ENCODE measurements around the gene DHPS.
"Not testable (repeated sequence)": the region's sequence is repeated elsewhere in the genome, so short reads cannot be mapped to it uniquely, and the experiment has no call there.

The DHPS gene

DNA sequence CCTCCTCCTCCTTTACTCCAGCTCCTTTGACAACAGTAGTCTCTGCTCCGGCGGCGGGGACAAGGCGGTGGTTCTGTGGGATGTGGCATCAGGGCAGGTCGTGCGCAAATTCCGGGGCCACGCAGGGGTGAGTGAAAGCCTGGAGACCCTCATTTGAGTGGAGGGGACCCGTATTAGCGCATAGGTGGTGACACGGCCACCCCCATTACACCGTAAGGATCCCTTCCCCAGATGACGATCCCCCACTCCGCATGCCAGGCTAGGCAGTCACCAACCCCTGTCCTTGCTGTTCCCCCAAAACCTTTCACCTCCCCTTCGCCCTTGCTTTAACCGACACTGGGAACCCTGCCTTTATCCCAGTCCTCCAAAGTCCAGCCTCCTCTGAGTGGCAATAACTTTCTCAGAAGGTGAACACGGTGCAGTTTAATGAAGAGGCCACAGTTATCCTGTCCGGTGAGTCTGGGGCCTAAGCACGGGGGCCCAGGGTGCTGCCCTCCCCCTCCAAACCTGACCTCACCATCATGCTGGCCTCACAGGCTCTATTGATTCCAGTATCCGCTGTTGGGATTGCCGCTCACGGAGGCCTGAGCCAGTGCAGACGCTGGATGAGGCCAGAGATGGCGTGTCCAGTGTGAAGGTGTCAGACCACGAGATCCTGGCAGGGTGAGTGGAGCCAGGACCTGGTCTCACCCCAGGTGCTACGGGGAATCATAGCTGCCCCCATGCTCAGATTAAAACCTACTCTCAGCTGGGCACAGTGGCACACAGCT, 11.3 kb downstream of the DHPS start:
- no peak for DNase-seq

GRCh38 chr19:12669270-12670158, 12.2 kb downstream of the DHPS start:
- DNase-seq = peak; percentile 69

- no peak for DNase-seq
These were observed 12.8 kb downstream of the DHPS start for GRCh38 chr19:12668932-12669269.

GRCh38 chr19:12668346-12668745, 13.3 kb downstream of the DHPS start:
- DNase-seq = no peak

DNA sequence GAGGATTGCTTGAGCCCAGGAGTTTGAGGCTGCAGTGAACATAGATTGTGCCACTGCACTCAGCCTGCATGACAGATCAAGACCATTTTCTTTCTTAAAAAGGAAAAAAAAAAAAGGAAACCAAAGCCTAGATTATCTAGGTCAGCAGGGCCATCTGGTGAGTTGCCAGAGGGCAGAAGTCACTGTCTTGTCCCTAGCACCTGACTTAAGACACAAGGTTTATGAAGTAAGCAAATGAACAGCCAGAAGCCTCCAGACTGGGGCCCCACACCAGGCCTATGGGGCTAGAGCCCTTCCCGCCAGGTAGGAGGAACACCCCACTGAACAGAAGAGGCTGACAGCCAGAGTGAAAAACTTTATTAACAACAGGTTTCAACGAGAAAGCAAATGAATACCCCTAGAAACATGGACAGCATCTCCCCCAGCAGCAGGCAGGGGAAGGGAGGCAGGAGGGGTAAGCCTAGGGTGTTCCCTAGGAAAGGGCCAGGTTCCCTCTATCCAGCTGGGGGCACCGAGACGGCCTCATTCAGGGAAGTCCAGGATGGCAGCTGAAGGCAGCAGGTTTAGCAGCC, 13.9 kb downstream of the DHPS start:
- DNase-seq = no peak

DNA sequence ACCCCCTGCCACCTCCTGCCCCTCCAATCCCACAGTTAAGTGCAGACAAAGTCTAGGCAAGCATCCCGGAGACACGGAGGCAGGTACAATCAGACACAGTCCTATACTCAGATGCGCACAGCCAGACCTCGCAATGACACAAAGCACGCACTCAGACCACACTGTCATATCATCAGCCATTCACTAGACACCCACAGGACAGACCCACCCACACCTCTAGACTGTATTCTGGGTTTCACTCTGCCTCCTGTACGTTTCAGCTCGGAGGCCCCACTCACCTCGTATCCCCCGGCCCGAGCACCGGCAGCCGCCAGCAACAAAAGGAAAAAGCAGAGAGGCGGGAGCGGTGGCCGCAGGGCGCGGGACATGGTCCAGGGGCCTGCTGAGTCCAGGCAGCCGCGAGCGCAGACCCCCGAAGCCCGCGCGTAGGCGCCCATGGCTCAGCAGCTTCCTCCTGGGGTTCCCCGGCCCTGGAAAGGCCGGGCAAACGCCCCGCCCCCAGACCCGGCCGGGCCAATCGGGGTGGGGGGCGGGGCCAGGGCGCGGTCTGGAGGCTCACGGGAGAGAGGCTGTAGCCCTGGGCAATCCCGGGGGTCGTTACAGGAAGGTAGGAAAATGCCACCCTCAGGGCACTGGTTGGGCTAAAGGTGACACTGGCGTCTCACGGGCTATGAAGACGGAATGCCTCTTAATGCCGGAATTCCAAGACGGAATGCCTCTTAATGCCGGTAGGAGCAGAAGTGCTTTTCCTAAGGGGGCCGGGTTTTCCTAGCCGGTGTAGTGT, 15.2 kb downstream of the DHPS start, which contains the start of the genes MAN2B1 and WDR83:
TSS of gene MAN2B1 (minus strand) at position 478 of the 784 bp plus-strand sequence. CDS start at position 437, 41 bp downstream.
TSS of gene WDR83 (plus strand) at position 543 of the 784 bp plus-strand sequence. CDS start 2,984 bp downstream, outside the sequence.
- DNase-seq = peak; percentile 15

DNA sequence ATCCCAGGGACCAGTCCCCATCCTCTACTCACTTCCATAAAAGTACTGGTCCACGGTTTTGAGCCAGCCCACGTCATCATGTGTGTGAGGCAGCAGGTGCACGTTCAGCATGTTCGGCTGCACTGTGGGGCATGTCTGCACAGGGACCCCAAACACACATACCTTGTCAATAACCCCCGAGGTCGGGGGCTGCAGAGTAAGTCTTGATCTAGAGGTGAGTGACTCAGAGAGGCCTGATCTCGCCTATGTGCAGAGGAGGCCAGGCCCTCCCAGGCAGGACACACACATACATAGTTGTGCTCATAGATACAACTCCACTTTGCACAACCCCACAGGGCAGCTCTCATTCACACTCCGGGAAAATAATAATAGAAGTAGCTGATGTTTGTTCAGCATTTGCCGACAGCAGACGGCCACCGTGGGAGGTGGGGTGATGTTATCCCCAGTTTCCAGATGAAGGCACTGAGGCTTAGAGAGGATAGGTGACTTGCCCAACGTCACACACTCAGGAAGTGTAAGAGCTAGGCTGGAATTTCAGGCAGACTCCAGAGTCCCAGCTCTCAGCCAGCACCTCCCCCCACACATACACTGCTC, 15.9 kb downstream of the DHPS start:
- DNase-seq = no peak

DNA sequence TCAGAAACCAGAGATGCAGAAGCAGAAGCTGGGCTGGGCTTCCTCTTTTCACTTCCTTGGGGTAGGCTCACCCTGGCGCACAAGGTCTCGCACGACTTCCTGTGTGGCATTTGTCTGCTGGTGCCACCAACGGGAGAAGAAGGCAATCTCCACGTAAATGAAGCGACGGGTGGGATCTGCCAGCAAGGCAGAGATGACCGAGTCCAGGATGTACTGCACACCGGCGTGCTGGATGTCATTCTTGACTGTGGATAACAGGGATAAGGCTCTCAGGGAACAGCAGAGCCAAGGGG, 16.5 kb downstream of the DHPS start:
- DNase-seq = no peak

- DNase-seq = no peak
These were observed 17.0 kb downstream of the DHPS start for GRCh38 chr19:12664406-12665280.

DNA sequence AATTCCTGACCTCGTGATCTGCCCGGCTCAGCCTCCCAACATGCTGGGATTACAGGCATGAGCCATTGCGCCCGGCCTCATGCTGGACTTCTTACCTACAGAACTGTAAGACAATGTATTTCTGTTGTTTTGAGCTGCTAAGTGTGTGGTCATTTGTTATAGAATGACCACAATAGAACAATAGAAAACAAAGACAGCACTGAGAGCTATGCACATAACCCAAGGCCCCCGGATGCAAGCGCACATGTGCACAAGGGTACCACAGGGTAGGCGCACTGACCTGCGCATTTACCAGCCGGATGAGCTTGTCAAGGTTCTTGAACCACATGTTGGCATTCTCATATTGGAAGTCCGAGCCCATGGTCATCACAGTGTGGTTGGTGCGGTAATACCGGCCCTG, 20.7 kb downstream of the DHPS start:
- no peak for DNase-seq

DNA sequence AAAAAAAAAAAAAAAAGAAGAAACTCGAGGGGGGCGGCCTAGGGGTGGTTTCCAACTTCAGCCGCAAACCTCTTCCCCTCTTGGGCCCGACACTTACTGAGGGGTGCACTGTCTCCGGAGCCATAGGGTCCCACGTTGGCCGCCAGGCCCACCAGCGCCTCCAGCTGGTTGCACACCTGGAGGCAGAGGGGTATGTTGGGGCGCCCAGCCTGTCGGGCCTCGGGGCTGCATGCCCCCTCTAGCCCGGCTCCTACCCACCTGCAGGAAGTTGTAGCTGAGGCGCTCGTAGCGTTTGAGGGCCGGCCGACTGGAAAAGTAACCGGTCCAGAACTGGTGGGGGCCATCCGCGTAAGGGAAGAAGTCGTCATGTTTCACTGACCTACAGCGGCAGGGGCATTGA, 23.7 kb downstream of the DHPS start:
- no peak for DNase-seq

DNA sequence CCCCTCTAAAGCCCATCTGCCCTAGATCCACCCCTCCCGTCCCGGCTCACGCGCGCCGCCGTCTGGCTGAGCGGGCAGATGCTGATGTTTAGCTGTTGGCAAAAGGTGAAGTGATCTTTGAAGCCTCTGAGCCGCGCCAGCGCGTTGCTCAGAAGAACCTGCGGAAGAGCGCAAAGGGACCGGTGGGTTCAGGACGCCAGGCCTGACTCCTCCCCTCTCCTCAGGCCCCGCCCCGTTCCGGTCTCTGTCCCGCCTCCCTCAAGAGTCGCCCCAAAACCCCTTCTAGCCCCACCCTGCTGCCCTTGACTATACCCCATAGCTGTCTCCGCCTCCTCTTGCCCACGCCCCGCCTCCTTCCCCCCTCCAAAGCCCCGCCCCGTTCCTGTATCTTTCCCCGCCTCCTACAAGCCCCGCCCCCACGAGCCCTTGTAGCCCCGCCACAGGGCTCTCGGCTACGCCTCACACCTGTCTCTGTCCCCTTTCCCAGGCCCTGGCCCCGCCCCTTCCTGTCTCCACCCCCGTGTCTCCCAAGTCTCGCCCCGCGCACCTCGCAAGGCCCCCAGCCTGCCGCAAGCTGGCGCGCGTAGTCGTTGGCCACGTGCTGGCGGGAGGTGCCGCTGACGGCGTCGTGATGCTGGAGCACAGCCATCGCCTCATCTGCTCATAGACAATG, 24.6 kb downstream of the DHPS start:
- DNase-seq = no peak

- no peak for DNase-seq
These were observed 26.1 kb downstream of the DHPS start for GRCh38 chr19:12655546-12655945.

DNA sequence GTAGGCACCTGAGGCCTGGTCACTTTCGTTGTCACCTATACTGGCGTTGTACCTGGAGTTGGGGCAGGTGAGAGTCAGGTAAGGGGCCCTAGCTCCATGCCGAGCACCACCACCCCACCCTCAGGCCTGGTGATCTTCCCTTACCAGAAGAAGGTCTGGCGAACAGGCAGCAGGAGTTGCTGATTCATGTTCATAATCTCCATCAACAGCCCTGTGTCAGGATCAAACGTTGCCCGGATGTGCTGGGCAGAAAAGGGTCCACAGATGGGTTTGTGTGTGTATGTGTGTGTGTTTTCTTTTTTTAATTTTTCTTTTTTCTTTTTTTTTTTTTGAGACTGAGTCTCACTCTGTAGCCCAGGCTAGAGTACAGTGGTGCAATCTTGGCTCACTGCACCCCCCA, 29.5 kb downstream of the DHPS start:
- DNase-seq = no peak

DNA sequence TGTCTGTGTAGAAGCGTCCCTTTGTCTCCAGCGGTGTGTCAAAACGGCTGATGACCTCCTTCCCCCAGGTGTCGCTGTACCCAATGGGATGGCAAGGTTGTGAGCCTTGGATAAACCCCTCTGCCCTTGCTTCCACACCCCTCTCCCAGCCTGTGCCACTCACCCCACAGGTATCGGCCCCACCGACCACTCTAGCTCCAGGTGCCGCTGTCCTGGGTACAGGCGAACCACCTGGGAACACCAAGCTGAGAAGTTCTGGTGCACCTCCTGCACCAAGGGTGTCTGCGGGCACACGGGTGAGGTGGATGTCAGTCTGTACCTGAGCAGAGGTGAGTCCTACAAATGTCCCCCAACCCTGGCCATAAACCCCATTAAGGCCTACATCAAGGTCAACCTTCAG, 31.7 kb downstream of the DHPS start:
- no peak for DNase-seq

DNA sequence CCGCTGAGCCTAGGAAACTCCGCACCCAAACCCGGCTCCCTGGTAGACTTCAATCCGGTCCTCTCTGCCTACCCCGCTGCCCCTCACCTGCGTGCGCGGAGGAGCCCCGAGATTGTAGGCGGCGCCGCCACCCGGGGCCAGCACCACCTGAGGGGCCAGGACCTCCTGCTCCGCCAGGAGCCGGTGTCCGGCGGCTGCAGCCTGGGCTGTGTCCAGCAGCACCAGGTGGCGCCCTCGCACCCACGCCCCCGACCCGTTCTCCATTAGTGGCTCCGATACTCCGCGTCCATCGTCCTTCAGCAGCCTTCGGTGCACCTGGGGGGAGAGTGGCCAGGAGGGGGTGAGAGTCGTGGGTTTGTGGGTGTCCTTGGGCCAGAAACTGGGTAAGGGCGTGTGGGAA, 33.6 kb downstream of the DHPS start:
- no peak for DNase-seq

GRCh38 chr19:12647490-12648071, 34.1 kb downstream of the DHPS start:
- DNase-seq = peak; percentile 22

DNA sequence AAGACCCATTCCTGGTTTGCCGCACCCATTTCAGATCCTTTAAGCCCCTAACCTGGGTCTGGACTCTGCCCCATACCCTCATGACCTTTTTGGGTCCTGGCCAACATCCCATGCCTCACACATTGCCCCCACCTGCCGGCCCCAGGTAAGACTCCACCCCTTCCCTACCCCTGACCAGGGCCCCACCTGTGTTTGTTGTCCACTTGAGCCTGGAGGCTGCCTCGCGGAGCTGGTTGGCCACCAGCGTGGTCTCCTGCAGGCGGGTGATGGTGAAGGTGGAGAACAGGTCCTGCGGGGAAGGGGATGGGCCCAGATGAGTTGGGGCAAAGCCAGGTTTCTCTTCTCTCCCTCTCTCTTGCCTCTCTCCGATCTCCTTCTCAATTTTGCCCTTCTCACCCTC, 34.6 kb downstream of the DHPS start:
- DNase-seq = no peak

- DNase-seq = no peak
These were observed 35.1 kb downstream of the DHPS start for GRCh38 chr19:12646551-12646950.

DNA sequence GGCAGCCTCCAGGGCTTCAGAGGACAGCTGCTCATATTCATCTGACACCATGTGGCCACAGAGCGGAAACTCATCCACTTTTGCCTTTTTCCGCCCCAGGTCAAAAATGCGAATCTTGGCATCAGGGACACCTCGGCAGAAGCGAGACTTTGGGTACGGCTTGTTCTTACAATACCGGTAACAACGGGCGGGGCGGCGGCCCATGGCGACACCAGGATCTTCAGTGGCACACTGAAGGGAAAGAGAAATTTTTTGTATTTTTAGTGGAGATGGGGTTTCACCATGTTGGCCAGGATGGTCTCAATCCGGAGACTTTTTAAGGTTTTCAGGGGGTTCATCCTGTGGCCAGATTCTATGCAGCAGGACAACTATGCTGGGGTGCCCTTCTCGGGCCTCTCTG, 38.0 kb downstream of the DHPS start:
- DNase-seq = not testable (repeated sequence)

DNA sequence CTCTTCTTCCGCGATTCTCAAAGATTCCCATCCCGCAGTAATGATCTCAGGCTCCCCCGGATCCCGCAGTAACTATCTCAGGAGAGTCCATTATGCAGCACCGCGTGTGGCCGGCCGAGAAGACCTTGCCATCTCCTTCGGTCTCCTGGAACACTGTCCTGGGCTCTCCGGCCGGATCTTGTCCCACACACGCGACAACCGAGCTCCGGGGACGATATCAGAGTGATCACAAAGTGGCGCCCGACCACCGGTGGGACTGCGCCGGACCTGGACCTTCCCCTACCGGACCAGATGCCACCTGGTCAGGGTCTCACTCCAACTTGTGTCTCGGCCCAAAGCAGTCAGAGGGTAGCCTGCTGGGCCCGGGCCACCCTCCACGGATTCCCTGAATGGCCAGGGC, 39.2 kb downstream of the DHPS start:
- no peak for DNase-seq
